ENCODE measurements around the gene DOCK2. TPM values are rescaled to one million over a fixed set of nuclear protein-coding genes. Genes with fewer than 3 reads are reported as not detected.

The DOCK2 gene
- total and polyA plus RNA-seq, 2 experiments from 2014 or later = 6.5 to 10.4 TPM

- Histone ChIP-seq H3K27ac (no peak overlapping the region), H3K79me2 (ENCODE audit: insufficient read depth) (no peaks in the 10 kb centered on the region), H3K9me2 (ENCODE audit: insufficient read depth) (no peaks in the 10 kb centered on the region), H3K4me1 (ENCODE audit: insufficient read depth) (no peaks in the 10 kb centered on the region), H3K4me2 (ENCODE audit: unreplicated experiment) (no peak overlapping the region), H2AFZ (no peak overlapping the region), H3K9ac (no peak overlapping the region), H3F3A (ENCODE audit: insufficient read depth) (no peaks in the 10 kb centered on the region), H3K27me3 (replicated peaks; ENCODE audit: insufficient read depth) (peaks cover 4% of the 10 kb centered on the region; the same call in 1 of the 2 replicates), H3K4me3 (no peak overlapping the region), H3K36me3 (ENCODE audit: low read depth) (no peaks in the 10 kb centered on the region), H4K20me1 (ENCODE audit: insufficient read depth) (no peaks in the 10 kb centered on the region), H3K9me3 (ENCODE audit: low read depth) (no peaks in the 10 kb centered on the region)
- in situ Hi-C loops (cut with MboI) = loop anchor here (25.0 kb wide), 1 partner anchor 304 kb away; no protein-coding TSS in a partner anchor
- no peak for TF ChIP-seq EZH2phosphoT487 (IDR thresholded peaks at IDR 0.05; ENCODE audit: insufficient read depth, low read depth)
- TF ChIP-seq EZH2 (IDR thresholded peaks at IDR 0.05; ENCODE audit: insufficient read depth, poor library complexity, severe bottlenecking) = no peak
- DNase-seq = no peak
- WGBS, 2 experiments (ENCODE audit: low coverage in 1 of 2, low lambda C conversion rate in 2 of 2, missing lambda C conversion rate in 2 of 2) = 71 to 79% methylated on average over 9 to 12 of the region's 12 CpGs
Measured at GRCh38 chr5:170108266-170108785, 471.3 kb downstream of the DOCK2 start.

DNA sequence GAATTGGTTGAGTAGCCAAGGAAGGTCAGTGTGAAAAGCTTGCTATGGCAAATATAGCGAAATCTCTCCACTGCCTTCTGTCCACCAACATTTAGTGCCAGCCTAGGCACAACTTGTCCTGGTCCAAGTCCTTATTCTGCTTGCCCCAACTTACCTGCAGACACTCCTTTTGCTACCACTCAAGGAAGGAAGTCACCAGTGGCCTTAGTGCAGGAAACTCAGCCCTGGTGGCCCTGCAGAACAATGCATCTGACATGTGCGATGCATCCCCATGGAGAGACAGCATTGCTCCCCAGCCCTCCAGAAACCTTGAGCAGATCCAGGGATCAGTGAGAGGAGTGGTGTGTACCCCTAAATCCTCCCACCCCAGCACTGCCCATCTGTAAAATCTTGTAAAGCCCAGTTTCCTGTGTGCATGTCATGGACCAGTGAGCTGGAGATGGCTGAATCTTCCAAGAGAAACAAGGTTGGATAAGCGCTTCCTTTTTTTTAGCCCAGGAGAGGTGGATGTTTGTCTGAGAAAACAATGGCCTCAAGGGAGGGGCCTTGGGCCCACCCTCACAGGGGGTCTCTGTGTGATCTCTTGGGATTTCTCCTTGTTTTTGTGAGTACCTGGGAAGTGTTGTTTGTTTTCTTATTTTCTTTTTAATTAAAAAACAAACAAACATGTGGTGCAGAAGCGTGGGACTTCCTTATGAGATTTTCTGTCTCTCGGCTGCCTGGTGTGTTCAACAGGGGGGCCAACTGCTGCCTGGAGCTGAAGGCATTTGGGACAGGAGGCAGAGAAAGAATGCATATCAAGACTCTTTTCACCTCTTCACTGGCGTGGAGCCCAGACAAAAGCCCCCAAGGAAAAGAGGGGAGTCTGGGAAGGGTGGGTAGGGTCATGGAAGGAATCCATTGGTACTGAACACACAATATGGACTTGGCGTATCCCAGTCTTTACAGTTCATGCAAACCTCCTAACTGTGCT lies 472.3 kb downstream of the DOCK2 start:
- Histone ChIP-seq H3K27ac (no peak overlapping the region), H2AFZ (no peak overlapping the region), H3K9me3 (ENCODE audit: low read depth) (no peaks in the 10 kb centered on the region), H3K4me3 (no peak overlapping the region), H4K20me1 (ENCODE audit: insufficient read depth) (no peaks in the 10 kb centered on the region), H3K4me2 (ENCODE audit: unreplicated experiment) (no peak overlapping the region), H3K9me2 (ENCODE audit: insufficient read depth) (no peaks in the 10 kb centered on the region), H3K9ac (no peak overlapping the region), H3K36me3 (ENCODE audit: low read depth) (no peaks in the 10 kb centered on the region), H3K27me3 (replicated peaks; ENCODE audit: insufficient read depth) (peaks cover 4% of the 10 kb centered on the region; the same call in 1 of the 2 replicates), H3F3A (ENCODE audit: insufficient read depth) (no peaks in the 10 kb centered on the region), H3K79me2 (ENCODE audit: insufficient read depth) (no peaks in the 10 kb centered on the region), H3K4me1 (ENCODE audit: insufficient read depth) (no peaks in the 10 kb centered on the region)
- in situ Hi-C loops (cut with MboI) = loop anchor here (25.0 kb wide), 1 partner anchor 303 kb away; no protein-coding TSS in a partner anchor
- no peak for DNase-seq
- TF ChIP-seq EZH2phosphoT487 (IDR thresholded peaks at IDR 0.05; ENCODE audit: insufficient read depth, low read depth) (no peak), EZH2 (IDR thresholded peaks at IDR 0.05; ENCODE audit: insufficient read depth, poor library complexity, severe bottlenecking) (no peak)
- 66 to 68% methylated on average over 7 of the region's 7 CpGs for WGBS, 2 experiments (ENCODE audit: low coverage in 1 of 2, low lambda C conversion rate in 2 of 2, missing lambda C conversion rate in 2 of 2)

GRCh38 chr5:170110403-170111087 lies 473.5 kb downstream of the DOCK2 start:
- Histone ChIP-seq H3K27me3 (replicated peaks; ENCODE audit: insufficient read depth) (peaks cover 4% of the 10 kb centered on the region; the same call in 1 of the 2 replicates), H3K4me2 (ENCODE audit: unreplicated experiment) (no peak overlapping the region), H3K36me3 (ENCODE audit: low read depth) (no peaks in the 10 kb centered on the region), H3F3A (ENCODE audit: insufficient read depth) (no peaks in the 10 kb centered on the region), H3K9me2 (ENCODE audit: insufficient read depth) (no peaks in the 10 kb centered on the region), H3K4me1 (ENCODE audit: insufficient read depth) (no peaks in the 10 kb centered on the region), H3K4me3 (no peak overlapping the region), H4K20me1 (ENCODE audit: insufficient read depth) (no peaks in the 10 kb centered on the region), H3K27ac (no peak overlapping the region), H3K79me2 (ENCODE audit: insufficient read depth) (no peaks in the 10 kb centered on the region), H3K9me3 (ENCODE audit: low read depth) (no peaks in the 10 kb centered on the region), H3K9ac (no peak overlapping the region), H2AFZ (no peak overlapping the region)
- no peak for DNase-seq
- no peak for TF ChIP-seq EZH2 (IDR thresholded peaks at IDR 0.05; ENCODE audit: insufficient read depth, poor library complexity, severe bottlenecking)
- TF ChIP-seq EZH2phosphoT487 (IDR thresholded peaks at IDR 0.05; ENCODE audit: insufficient read depth, low read depth) = no peak
- WGBS, 2 experiments (ENCODE audit: low coverage in 1 of 2, low lambda C conversion rate in 2 of 2, missing lambda C conversion rate in 2 of 2) = 61 to 64% methylated on average over 3 of the region's 3 CpGs
- in situ Hi-C loops (cut with MboI) = loop anchor here (25.0 kb wide), 1 partner anchor 302 kb away; no protein-coding TSS in a partner anchor
